ENCODE data around the gene UBA6. TPM values are rescaled to one million over a fixed set of nuclear protein-coding genes. Genes with fewer than 3 reads are reported as not detected.
"Not testable (repeated sequence)": the region's sequence is repeated elsewhere in the genome, so short reads cannot be mapped to it uniquely, and the experiment has no call there.

Gene UBA6
- total RNA-seq, 2 donors from 2014 or later = 28.3 to 94.5 TPM

GRCh38 chr4:67638136-67638535, 62.8 kb downstream of the UBA6 start:
- Histone ChIP-seq H3K4me1 (ENCODE audit: control insufficient read depth in 1 of 2, low read depth in 2 of 2) (no peaks in the 10 kb centered on the region), H3K9me3 (no peaks in the 10 kb centered on the region), H3K27me3 (replicated peaks; ENCODE audit: insufficient read depth) (no peaks in the 10 kb centered on the region), H3K36me3 (peaks cover 19% of the 10 kb centered on the region), H3K27ac (no peak overlapping the region), H3K4me3 (no peak overlapping the region)
- DNase-seq (ENCODE audit: low spot score) (no peak), ATAC-seq (ENCODE audit: insufficient number of reproducible peaks, low FRiP score, low read depth) (no peak)
- no peak for TF ChIP-seq CTCF (IDR thresholded peaks at IDR 0.05)

- not testable (repeated sequence) for H3K27ac ChIP-seq; ATAC-seq (ENCODE audit: insufficient number of reproducible peaks, low FRiP score, low read depth); H3K4me3 ChIP-seq; H3K4me1 ChIP-seq (ENCODE audit: control insufficient read depth in 1 of 2, low read depth in 2 of 2); DNase-seq (ENCODE audit: low spot score); H3K9me3 ChIP-seq; H3K27me3 ChIP-seq (replicated peaks; ENCODE audit: insufficient read depth)
- H3K36me3 ChIP-seq = peaks cover 16% of the 10 kb centered on the region
These were observed 64.0 kb downstream of the UBA6 start for GRCh38 chr4:67636978-67637377.

GRCh38 chr4:67635331-67635730, 65.6 kb downstream of the UBA6 start:
- DNase-seq (ENCODE audit: low spot score) = no peak
- Histone ChIP-seq H3K36me3 (peaks cover 16% of the 10 kb centered on the region), H3K27ac (no peak overlapping the region), H3K4me3 (no peak overlapping the region), H3K4me1 (ENCODE audit: control insufficient read depth in 1 of 2, low read depth in 2 of 2) (no peaks in the 10 kb centered on the region), H3K9me3 (no peaks in the 10 kb centered on the region), H3K27me3 (replicated peaks; ENCODE audit: insufficient read depth) (no peaks in the 10 kb centered on the region)
- no peak for ATAC-seq (ENCODE audit: insufficient number of reproducible peaks, low FRiP score, low read depth)
- TF ChIP-seq CTCF (IDR thresholded peaks at IDR 0.05) = no peak

GRCh38 chr4:67634741-67635140, 66.2 kb downstream of the UBA6 start:
- H3K9me3 ChIP-seq = no peaks in the 10 kb centered on the region
- DNase-seq (ENCODE audit: low spot score) (no peak), ATAC-seq (ENCODE audit: insufficient number of reproducible peaks, low FRiP score, low read depth) (no peak)
- no peak overlapping the region for H3K4me3 ChIP-seq
- H3K27me3 ChIP-seq (replicated peaks; ENCODE audit: insufficient read depth) = no peaks in the 10 kb centered on the region
- H3K36me3 ChIP-seq = peaks cover 21% of the 10 kb centered on the region
- TF ChIP-seq CTCF (IDR thresholded peaks at IDR 0.05) = no peak
- H3K4me1 ChIP-seq (ENCODE audit: control insufficient read depth in 1 of 2, low read depth in 2 of 2) = no peaks in the 10 kb centered on the region
- no peak overlapping the region for H3K27ac ChIP-seq

- Histone ChIP-seq H3K9me3 (no peaks in the 10 kb centered on the region), H3K4me3 (no peak overlapping the region), H3K36me3 (peaks cover 12% of the 10 kb centered on the region), H3K27ac (no peak overlapping the region), H3K4me1 (ENCODE audit: control insufficient read depth in 1 of 2, low read depth in 2 of 2) (no peaks in the 10 kb centered on the region), H3K27me3 (replicated peaks; ENCODE audit: insufficient read depth) (no peaks in the 10 kb centered on the region)
- no peak for TF ChIP-seq CTCF (IDR thresholded peaks at IDR 0.05)
- DNase-seq (ENCODE audit: low spot score) (no peak), ATAC-seq (ENCODE audit: insufficient number of reproducible peaks, low FRiP score, low read depth) (no peak)
These were observed 68.5 kb downstream of the UBA6 start for GRCh38 chr4:67632492-67632891.

GRCh38 chr4:67624939-67625338, 76.0 kb downstream of the UBA6 start:
- Histone ChIP-seq H3K27ac (no peak overlapping the region), H3K4me1 (ENCODE audit: control insufficient read depth in 1 of 2, low read depth in 2 of 2) (no peaks in the 10 kb centered on the region), H3K27me3 (replicated peaks; ENCODE audit: insufficient read depth) (no peaks in the 10 kb centered on the region), H3K4me3 (no peak overlapping the region), H3K9me3 (no peaks in the 10 kb centered on the region), H3K36me3 (peaks cover 29% of the 10 kb centered on the region)
- DNase-seq (ENCODE audit: low spot score) = no peak
- no peak for TF ChIP-seq CTCF (IDR thresholded peaks at IDR 0.05)
- no peak for ATAC-seq (ENCODE audit: insufficient number of reproducible peaks, low FRiP score, low read depth)
